NCI-H2107 (cell line): Measurements from ENCODE around the gene RAB11FIP3.

ENCODE experiments used
- DNase-seq: peaks from one replicate; lab custom pipeline; 2025; lab: John Stamatoyannopoulos, UW

The RAB11FIP3 gene

GRCh38 chr16:519425-519824, 94.0 kb downstream of the RAB11FIP3 start:
- DNase-seq, result no peak

DNA sequence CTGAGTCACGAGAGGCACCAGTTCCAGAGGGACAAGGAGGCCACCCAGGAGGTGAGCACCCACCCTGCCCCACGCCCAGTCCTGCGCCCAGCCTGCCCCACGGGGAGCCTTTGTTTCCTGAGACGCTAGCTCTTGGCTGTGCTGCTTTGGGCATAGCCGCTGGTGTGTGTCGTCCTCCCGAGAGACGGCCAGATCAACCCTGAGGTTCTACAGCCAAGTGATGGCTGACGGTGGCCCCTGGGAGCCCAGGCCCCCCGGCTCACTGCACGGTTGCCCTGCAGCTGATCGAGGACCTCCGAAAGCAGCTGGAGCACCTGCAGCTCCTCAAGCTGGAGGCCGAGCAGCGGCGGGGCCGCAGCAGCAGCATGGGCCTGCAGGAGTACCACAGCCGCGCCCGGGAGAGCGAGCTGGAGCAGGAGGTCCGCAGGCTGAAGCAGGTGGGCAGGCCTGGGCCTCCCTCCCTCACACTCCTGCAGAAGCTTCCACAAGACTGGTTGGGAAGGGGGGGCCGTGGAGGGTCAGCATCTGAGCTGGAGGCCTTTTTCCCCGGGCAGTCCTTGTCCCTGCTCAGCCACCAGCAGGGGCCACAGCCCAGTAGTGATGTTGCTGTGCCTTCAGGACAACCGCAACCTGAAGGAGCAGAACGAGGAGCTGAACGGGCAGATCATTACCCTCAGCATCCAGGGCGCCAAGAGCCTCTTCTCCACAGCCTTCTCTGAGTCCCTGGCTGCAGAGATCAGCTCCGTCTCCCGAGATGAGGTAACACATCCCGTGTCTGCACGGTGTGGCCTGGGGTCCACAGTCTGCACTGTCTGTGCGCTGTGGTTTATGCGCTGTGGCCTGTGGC, 94.6 kb downstream of the RAB11FIP3 start:
- DNase-seq, result no peak

- DNase-seq, result no peak
Measured at GRCh38 chr16:520847-521246, 95.4 kb downstream of the RAB11FIP3 start.

DNA sequence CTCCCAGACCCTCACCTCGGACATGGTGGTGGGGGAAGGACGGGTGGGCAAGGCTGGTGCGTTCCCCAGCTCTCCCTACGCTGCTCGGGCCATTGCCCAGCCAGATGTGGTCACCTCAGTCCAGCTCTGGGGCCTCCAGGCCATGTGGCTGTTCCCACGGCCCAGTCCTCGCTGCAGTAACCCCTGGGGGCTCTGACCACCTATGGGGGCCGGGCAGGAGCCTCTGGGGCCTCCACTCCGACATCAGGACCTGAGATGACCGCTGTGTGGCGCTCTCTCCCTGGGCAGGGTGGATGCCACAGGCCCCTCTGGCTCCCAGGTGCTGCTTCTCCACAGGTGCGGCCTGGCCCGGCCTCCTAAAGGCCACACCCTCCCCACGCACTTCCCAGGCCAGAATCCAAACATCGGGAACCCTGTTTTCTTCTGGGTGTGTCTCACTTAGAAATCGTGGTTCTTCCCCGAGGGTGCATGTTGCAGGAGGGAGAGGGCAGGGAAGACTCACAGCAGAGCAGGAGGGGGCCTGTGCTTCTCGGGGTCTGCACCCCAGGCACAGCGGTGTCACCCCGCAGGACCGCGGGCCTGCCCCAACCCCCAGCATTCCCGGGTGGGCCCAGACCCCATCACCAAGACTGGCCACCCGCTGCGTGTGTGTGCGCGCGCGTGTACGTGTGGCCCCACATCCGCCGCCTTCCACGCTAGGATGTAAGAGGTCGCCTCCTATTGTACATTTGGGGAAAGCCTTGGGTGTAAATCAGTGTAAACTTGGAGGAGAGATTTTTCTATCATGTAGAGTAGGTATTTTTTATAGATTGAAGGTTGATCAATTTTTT, 96.1 kb downstream of the RAB11FIP3 start:
- DNase-seq, result no peak

DNA sequence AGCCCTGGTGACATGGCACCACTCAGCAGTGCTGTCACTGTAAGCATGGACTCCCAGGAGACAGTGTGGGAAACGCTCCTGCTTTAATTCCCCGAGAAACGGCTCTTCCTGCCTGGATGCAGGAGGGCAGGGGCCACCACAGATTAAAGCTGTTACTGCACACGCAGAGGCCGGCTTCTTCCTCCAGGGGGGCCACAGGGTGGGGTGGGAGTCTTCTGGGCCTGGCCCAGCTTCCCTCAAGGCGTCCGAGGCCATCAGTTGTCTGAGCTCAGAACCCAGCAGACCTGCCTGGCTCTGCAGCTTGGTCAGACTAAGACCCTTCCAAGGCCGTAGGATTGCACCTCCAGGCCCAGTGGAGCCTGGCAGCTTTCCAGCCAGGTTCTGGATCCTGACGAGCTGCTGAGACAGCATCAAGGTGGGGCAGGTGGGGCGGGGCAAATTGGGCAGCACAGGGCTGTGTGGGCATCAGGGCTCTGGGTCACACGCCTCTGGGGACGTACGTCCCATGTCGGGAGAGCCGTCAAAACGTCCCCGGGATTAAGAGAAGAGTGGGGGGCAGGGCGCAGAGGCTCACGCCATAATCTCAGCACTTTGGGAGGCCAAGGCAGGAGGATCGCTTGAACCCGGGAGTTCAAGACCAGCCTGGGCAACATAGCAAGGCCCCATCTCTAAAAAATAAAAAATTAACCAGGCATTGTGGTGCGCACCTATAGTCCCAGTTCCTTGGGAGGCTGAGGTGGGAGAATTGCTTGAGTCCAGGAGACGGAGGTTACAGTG, 97.1 kb downstream of the RAB11FIP3 start:
- no peak for DNase-seq

DNA sequence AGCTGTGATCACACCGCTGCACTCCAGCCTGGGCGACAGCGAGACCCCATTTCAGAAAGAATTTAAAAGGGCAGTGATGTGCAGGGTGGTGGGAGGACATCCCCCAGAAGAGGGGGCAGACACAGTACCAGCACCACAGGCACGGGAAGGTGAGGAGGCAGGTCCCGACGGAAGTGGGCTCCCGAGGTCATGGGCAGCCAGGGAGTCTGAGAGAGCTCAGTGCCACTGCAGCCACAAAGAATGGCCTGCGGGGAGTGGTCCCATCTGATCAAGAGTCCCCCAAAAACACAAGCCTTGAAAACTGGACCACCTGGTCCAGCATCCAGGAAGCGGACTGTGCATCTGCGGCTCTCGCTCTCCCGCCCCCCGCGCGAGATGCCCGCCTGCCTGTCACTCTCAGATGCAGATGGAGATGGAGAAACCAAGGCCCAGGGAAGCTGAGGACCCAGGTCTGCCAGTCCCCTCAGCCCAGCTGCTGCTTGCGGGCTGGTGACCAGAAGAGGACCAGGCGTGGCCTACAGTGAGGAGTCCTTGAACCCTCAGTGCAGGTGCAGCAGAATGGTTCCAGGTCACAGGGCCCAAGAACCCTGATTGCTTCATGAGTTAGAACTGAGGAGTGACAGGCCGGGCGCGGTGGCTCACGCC, 97.8 kb downstream of the RAB11FIP3 start:
- DNase-seq, result no peak

GRCh38 chr16:524274-525040, 99.0 kb downstream of the RAB11FIP3 start:
- DNase-seq, result no peak

GRCh38 chr16:525123-525519, 99.7 kb downstream of the RAB11FIP3 start:
- DNase-seq, result no peak

DNA sequence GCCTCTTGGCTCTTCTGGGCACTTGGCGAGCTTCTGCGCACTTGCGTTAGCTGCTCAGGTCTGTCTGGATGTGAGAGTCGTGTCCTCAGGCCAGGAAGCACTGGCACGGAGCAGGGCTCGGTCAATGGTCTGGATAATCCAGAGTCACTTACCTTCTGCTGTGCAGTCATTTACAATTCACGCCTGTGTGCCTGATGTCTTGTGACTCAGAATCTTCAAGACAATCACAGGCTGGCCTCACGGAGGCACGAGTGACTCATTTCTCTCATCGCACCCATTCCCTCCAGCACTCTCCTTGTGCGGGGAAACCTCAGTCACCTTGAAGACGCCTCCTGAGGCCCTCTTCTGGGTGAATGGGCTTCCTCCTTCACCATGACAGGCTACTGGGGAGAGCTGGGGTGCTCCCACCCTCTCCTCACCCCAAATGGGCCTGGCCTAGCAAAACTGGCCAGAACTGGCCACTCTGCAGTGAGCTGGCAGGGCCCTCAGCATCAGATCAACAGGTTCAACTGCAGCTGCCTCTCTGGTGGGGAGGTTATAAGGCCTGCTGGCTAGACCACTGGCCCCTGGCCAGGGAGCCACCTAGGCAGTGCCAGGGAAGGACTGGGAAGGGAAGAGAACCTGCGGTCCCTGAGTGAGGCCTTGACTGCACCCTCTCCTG, 100.2 kb downstream of the RAB11FIP3 start:
- no peak for DNase-seq

GRCh38 chr16:526181-527014, 100.9 kb downstream of the RAB11FIP3 start:
- no peak for DNase-seq

- DNase-seq, result peak; percentile 77
Measured at GRCh38 chr16:527015-527903, 101.8 kb downstream of the RAB11FIP3 start, which contains the start of gene CAPN15. Gene CAPN15 (plus strand): TSS chr16:527712. CDS start chr16:546839, 19,127 bp downstream.

GRCh38 chr16:528111-529011, 102.9 kb downstream of the RAB11FIP3 start:
- DNase-seq, result no peak

DNA sequence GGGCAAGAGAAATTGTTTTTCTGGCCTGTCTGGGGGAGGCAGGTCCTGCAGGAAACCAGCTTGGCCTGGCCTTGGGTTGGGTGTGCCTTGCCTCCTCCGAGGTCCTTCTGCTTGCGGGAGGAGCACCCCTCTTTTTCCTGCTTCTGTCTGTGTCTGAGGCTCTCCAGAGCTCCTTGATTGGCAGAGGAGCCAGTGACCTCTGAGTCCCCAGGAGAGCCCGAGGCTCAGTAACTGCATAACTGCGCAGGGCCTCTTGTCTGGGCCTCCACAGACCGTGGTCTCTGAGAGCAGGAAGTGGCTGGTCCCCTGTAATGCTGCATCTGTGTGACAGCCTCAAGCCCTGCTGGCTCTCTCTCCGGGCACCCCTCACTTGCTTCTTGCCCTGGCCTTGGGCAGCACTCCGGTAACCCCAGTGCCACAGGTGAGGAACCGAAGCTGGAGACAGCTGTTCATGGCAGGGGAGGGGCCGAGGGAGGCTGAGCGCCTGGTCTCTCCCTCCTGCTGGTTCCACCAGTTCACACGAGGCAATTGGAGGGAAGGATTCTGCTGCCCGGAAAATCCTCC, 103.6 kb downstream of the RAB11FIP3 start:
- no peak for DNase-seq

GRCh38 chr16:530111-530817, 104.8 kb downstream of the RAB11FIP3 start:
- DNase-seq, result no peak

GRCh38 chr16:531494-532125, 106.2 kb downstream of the RAB11FIP3 start:
- DNase-seq, result no peak
